Common myeloid progenitor, CD34-positive (primary cell): ENCODE data around the gene ITGB2.

ENCODE experiments used
- CTCF ChIA-PET: fragments of 350-600 bp; sonication (Branson Sonifier 250); formaldehyde crosslinking; loops from one replicate; lab custom pipeline; 2021; ENCODE audit warnings: antibody characterized with exemption; lab: Charles Lee
- POLR2A ChIA-PET: fragments of 350-600 bp; sonication (Branson Sonifier 250); formaldehyde crosslinking; loops from one replicate; lab custom pipeline; 2021; ENCODE audit warnings: antibody characterized with exemption; lab: Charles Lee
- DNase-seq, 3 donors: peaks; one replicate each; pipeline versions ENCODE4 v3.0.0 to v3.0.0-alpha.2; 2013
- H3K27ac ChIP-seq, 2 experiments: 1 replicate in 1 of 2; 2 replicates in 1 of 2; pipeline ENCODE4 v1.7.0; 2013; ENCODE audit warnings: inconsistent platforms in 2 of 2, low read length in 2 of 2, mild to moderate bottlenecking in 2 of 2, low read depth in 1 of 2, moderate library complexity in 1 of 2; ENCODE audit not compliant: severe bottlenecking in 2 of 2, insufficient read depth in 1 of 2, poor library complexity in 1 of 2
- H3K27me3 ChIP-seq, 5 experiments: replicated peaks in 2 of 5; 1 replicate in 3 of 5; 2 replicates in 2 of 5; pipeline versions ENCODE4 v1.6.1 to v1.7.0; 2013; ENCODE audit warnings: low read length in 4 of 5, mild to moderate bottlenecking in 2 of 5, moderate library complexity in 2 of 5, inconsistent platforms in 1 of 5; ENCODE audit not compliant: insufficient read depth in 5 of 5, control insufficient read depth in 4 of 5
- H3K36me3 ChIP-seq, 4 experiments: 1 replicate in 2 of 4; 2 replicates in 2 of 4; pipeline versions ENCODE4 v1.6.1 to v1.7.0; 2013; ENCODE audit warnings: low read length in 3 of 4, control low read depth in 1 of 4, mild to moderate bottlenecking in 1 of 4; ENCODE audit not compliant: control insufficient read depth in 4 of 4, insufficient read depth in 4 of 4
- H3K4me1 ChIP-seq, 4 experiments: 1 replicate in 3 of 4; 2 replicates in 1 of 4; pipeline versions ENCODE4 v1.6.1 to v1.7.1; 2013; ENCODE audit warnings: low read length in 3 of 4, mild to moderate bottlenecking in 3 of 4, control low read depth in 1 of 4, inconsistent platforms in 1 of 4, moderate library complexity in 1 of 4; ENCODE audit not compliant: control insufficient read depth in 4 of 4, insufficient read depth in 4 of 4; ENCODE audit errors: control extremely low read depth in 1 of 4
- H3K4me3 ChIP-seq, 7 experiments: 1 replicate in 4 of 7; 2 replicates in 3 of 7; pipeline versions ENCODE4 v1.5.1 to v1.7.0; 2013; ENCODE audit warnings: mild to moderate bottlenecking in 7 of 7, low read length in 6 of 7, moderate library complexity in 6 of 7, inconsistent platforms in 2 of 7, low read depth in 2 of 7, control low read depth in 1 of 7; ENCODE audit not compliant: insufficient read depth in 4 of 7, control insufficient read depth in 1 of 7; ENCODE audit errors: extremely low read depth in 1 of 7
- H3K9me3 ChIP-seq, 5 experiments: 1 replicate in 4 of 5; 2 replicates in 1 of 5; pipeline versions ENCODE4 v1.6.1 to v1.7.1; 2013; ENCODE audit warnings: low read length in 4 of 5, mild to moderate bottlenecking in 2 of 5, inconsistent platforms in 1 of 5, low read depth in 1 of 5, moderate library complexity in 1 of 5; ENCODE audit not compliant: control insufficient read depth in 4 of 5, insufficient read depth in 2 of 5; ENCODE audit errors: control extremely low read depth in 1 of 5
- WGBS: methylation state at CpG from one replicate; pipeline ENCODE4 v1.1.5; 2013; ENCODE audit not compliant: insufficient coverage; 5-methylcytosine and 5-hydroxymethylcytosine counted together

Gene ITGB2

GRCh38 chr21:44958471-44959191, 37.9 kb upstream of the ITGB2 start:
- H3K36me3 ChIP-seq, result peaks cover 2 to 84% (median 47%) of the 10 kb centered on the region in 4 experiments
- no peak overlapping the region for H3K27ac ChIP-seq
- ChIA-PET CTCF (interaction anchor here (0.7 to 1.8 kb wide), 4 partner anchors 10 to 178 kb away, joined by 3 to 8 read pairs (median 4); no protein-coding TSS in a partner anchor), POLR2A (no interaction called here)
- H3K27me3 ChIP-seq, result no peaks in the 10 kb centered on the region
- no peaks in the 10 kb centered on the region for H3K4me1 ChIP-seq
- H3K9me3 ChIP-seq, result peaks cover 0 to 2% (median 0%) of the 10 kb centered on the region in 5 experiments
- DNase-seq, result no peak
- no peak overlapping the region for H3K4me3 ChIP-seq
- WGBS, result 96% methylated on average over 20 of the region's 28 CpGs

- H3K9me3 ChIP-seq, result no peaks in the 10 kb centered on the region
- 97% methylated on average over 26 of the region's 26 CpGs for WGBS
- no peak overlapping the region for H3K4me3 ChIP-seq
- no peak overlapping the region for H3K27ac ChIP-seq
- peaks cover 2 to 86% (median 50%) of the 10 kb centered on the region in 4 experiments for H3K36me3 ChIP-seq
- H3K4me1 ChIP-seq, result no peaks in the 10 kb centered on the region
- no peaks in the 10 kb centered on the region for H3K27me3 ChIP-seq
- ChIA-PET CTCF (interaction anchor here (0.7 to 1.8 kb wide), 4 partner anchors 10 to 179 kb away, joined by 3 to 8 read pairs (median 4); no protein-coding TSS in a partner anchor), POLR2A (no interaction called here)
- DNase-seq, result no peak
Measured at GRCh38 chr21:44957901-44958451, 37.3 kb upstream of the ITGB2 start.

GRCh38 chr21:44957047-44957831, 36.5 kb upstream of the ITGB2 start:
- WGBS, result 92% methylated on average over 21 of the region's 22 CpGs
- peaks cover 2 to 86% (median 53%) of the 10 kb centered on the region in 4 experiments for H3K36me3 ChIP-seq
- no peaks in the 10 kb centered on the region for H3K27me3 ChIP-seq
- H3K27ac ChIP-seq, result no peak overlapping the region
- CTCF ChIA-PET, result interaction anchor here (1.0 to 1.8 kb wide), 2 partner anchors 12 to 183 kb away, joined by 3 to 4 read pairs; no protein-coding TSS in a partner anchor
- H3K4me1 ChIP-seq, result no peaks in the 10 kb centered on the region
- no peaks in the 10 kb centered on the region for H3K9me3 ChIP-seq
- no peak for DNase-seq
- H3K4me3 ChIP-seq, result no peak overlapping the region
- POLR2A ChIA-PET, result no interaction called here

GRCh38 chr21:44956356-44957046, 35.8 kb upstream of the ITGB2 start:
- Histone ChIP-seq H3K36me3 (peaks cover 2 to 86% (median 53%) of the 10 kb centered on the region in 4 experiments), H3K4me1 (no peaks in the 10 kb centered on the region), H3K27me3 (no peaks in the 10 kb centered on the region), H3K27ac (no peak overlapping the region), H3K4me3 (no peak overlapping the region), H3K9me3 (no peaks in the 10 kb centered on the region)
- no peak for DNase-seq
- ChIA-PET CTCF (interaction anchor here (0.9 to 1.8 kb wide), 4 partner anchors 11 to 184 kb away, joined by 3 to 6 read pairs (median 4); no protein-coding TSS in a partner anchor), POLR2A (no interaction called here)
- WGBS, result 95% methylated on average over 33 of the region's 35 CpGs

- Histone ChIP-seq H3K27ac (no peak overlapping the region), H3K9me3 (no peaks in the 10 kb centered on the region), H3K27me3 (no peaks in the 10 kb centered on the region), H3K4me3 (no peak overlapping the region), H3K4me1 (no peaks in the 10 kb centered on the region), H3K36me3 (peaks cover 2 to 87% (median 56%) of the 10 kb centered on the region in 4 experiments)
- WGBS, result 92% methylated on average over 15 of the region's 16 CpGs
- CTCF ChIA-PET, result interaction anchor here (0.6 to 1.8 kb wide), 3 partner anchors 158 to 181 kb away, joined by 3 to 6 read pairs (median 3); no protein-coding TSS in a partner anchor
- POLR2A ChIA-PET, result no interaction called here
- no peak for DNase-seq
Measured at GRCh38 chr21:44955798-44956175, 35.1 kb upstream of the ITGB2 start.

- Histone ChIP-seq H3K9me3 (no peaks in the 10 kb centered on the region), H3K27me3 (no peaks in the 10 kb centered on the region), H3K36me3 (peaks cover 2 to 87% (median 53%) of the 10 kb centered on the region in 4 experiments), H3K27ac (no peak overlapping the region), H3K4me1 (no peaks in the 10 kb centered on the region), H3K4me3 (no peak overlapping the region)
- no peak for DNase-seq
- POLR2A ChIA-PET, result no interaction called here
- WGBS, result 97% methylated on average over 18 of the region's 21 CpGs
- CTCF ChIA-PET, result interaction anchor here (0.6 to 1.8 kb wide), 2 partner anchors 158 to 181 kb away, joined by 3 to 6 read pairs; no protein-coding TSS in a partner anchor
Measured at GRCh38 chr21:44955141-44955797, 34.6 kb upstream of the ITGB2 start.
